ENCODE results near the gene NBEA.

Gene NBEA

GRCh38 chr13:35549481-35549880 lies 607.4 kb downstream of the NBEA start:
- peaks cover 5% of the 10 kb centered on the region for H3K27me3 ChIP-seq (ENCODE audit: insufficient read depth, poor library complexity, severe bottlenecking)
- TF ChIP-seq GABPA (IDR thresholded peaks at IDR 0.05; ENCODE audit: low read depth) (no peak), CTCF (IDR thresholded peaks at IDR 0.05; ENCODE audit: insufficient read depth, low read length) (no peak), REST (IDR thresholded peaks at IDR 0.05; ENCODE audit: insufficient replicate concordance, low read depth) (no peak), SPI1 (IDR thresholded peaks at IDR 0.05; ENCODE audit: borderline replicate concordance, low read depth) (no peak), POLR2AphosphoS5 (IDR thresholded peaks at IDR 0.05; ENCODE audit: low read depth) (no peak)
- DNase-seq (ENCODE audit: low read depth in 1 of 2, low spot score in 1 of 2), result no peak
- H3K27ac ChIP-seq (replicated peaks), result no peak overlapping the region
- H3K4me3 ChIP-seq (replicated peaks; ENCODE audit: insufficient read depth, low read length), result no peak overlapping the region

- no peak for DNase-seq (ENCODE audit: low read depth in 1 of 2, low spot score in 1 of 2)
- peaks cover 5% of the 10 kb centered on the region for H3K27me3 ChIP-seq (ENCODE audit: insufficient read depth, poor library complexity, severe bottlenecking)
- H3K27ac ChIP-seq (replicated peaks), result no peak overlapping the region
- TF ChIP-seq GABPA (IDR thresholded peaks at IDR 0.05; ENCODE audit: low read depth) (no peak), CTCF (IDR thresholded peaks at IDR 0.05; ENCODE audit: insufficient read depth, low read length) (no peak), REST (IDR thresholded peaks at IDR 0.05; ENCODE audit: insufficient replicate concordance, low read depth) (no peak), SPI1 (IDR thresholded peaks at IDR 0.05; ENCODE audit: borderline replicate concordance, low read depth) (no peak), POLR2AphosphoS5 (IDR thresholded peaks at IDR 0.05; ENCODE audit: low read depth) (no peak)
- no peak overlapping the region for H3K4me3 ChIP-seq (replicated peaks; ENCODE audit: insufficient read depth, low read length)
These were observed 610.2 kb downstream of the NBEA start for GRCh38 chr13:35552172-35552844.

- peaks cover 5% of the 10 kb centered on the region for H3K27me3 ChIP-seq (ENCODE audit: insufficient read depth, poor library complexity, severe bottlenecking)
- TF ChIP-seq POLR2AphosphoS5 (IDR thresholded peaks at IDR 0.05; ENCODE audit: low read depth) (no peak), GABPA (IDR thresholded peaks at IDR 0.05; ENCODE audit: low read depth) (no peak), SPI1 (IDR thresholded peaks at IDR 0.05; ENCODE audit: borderline replicate concordance, low read depth) (no peak), REST (IDR thresholded peaks at IDR 0.05; ENCODE audit: insufficient replicate concordance, low read depth) (no peak), CTCF (IDR thresholded peaks at IDR 0.05; ENCODE audit: insufficient read depth, low read length) (no peak)
- no peak overlapping the region for H3K4me3 ChIP-seq (replicated peaks; ENCODE audit: insufficient read depth, low read length)
- no peak for DNase-seq (ENCODE audit: low read depth in 1 of 2, low spot score in 1 of 2)
- H3K27ac ChIP-seq (replicated peaks), result no peak overlapping the region
These were observed 613.0 kb downstream of the NBEA start for GRCh38 chr13:35554972-35555623.
